Left lung (tissue), 14 donors: ENCODE results near the gene DPY30. TPM values are rescaled to one million over a fixed set of nuclear protein-coding genes. Genes with fewer than 3 reads are reported as not detected.

Experiments used
- ATAC-seq: fragments of 200-7000 bp; cut with Tn5 transposase; one replicate; pipeline ENCODE4 v1.9.1; 2020; ENCODE audit warnings: moderate library complexity
- DNase-seq, 4 donors: peaks; one replicate each; pipeline ENCODE4 v3.0.0-alpha.2; 2013 to 2020
- H3K27ac ChIP-seq, 2 donors: fragments of 200-600 bp; sonication (generic) in 1 of 2; one replicate each; pipeline versions ENCODE4 v1.5.0 to v1.8.0; 2020 to 2021
- H3K27me3 ChIP-seq, 2 donors: fragments of 200-600 bp; sonication (generic) in 1 of 2; one replicate each; pipeline versions ENCODE4 v1.5.0 to v1.8.0; 2020 to 2021
- H3K36me3 ChIP-seq, 2 donors: fragments of 200-600 bp; sonication (generic) in 1 of 2; one replicate each; pipeline versions ENCODE4 v1.5.0 to v1.8.0; 2020 to 2021
- H3K4me1 ChIP-seq, 2 donors: fragments of 200-600 bp; one replicate each; pipeline ENCODE4 v1.8.0; 2021
- H3K4me3 ChIP-seq, 2 donors: fragments of 200-600 bp; sonication (generic) in 1 of 2; one replicate each; pipeline versions ENCODE4 v1.5.0 to v1.8.0; 2020 to 2021; ENCODE audit warnings: mild to moderate bottlenecking in 1 of 2
- H3K9me3 ChIP-seq, 2 donors: fragments of 200-600 bp; sonication (generic) in 1 of 2; one replicate each; pipeline versions ENCODE4 v1.5.0 to v1.8.0; 2020 to 2021
- intact Hi-C, 2 donors: fragments of 100-400 bp; cut with DNase I; formaldehyde crosslinking; loops; one replicate each; pipeline versions ENCODE4 v1.11.2 to v1.14.2; 2022
- long read RNA-seq, 12 donors: library from polyadenylated mRNA in 2 of 12; unstranded in 2 of 12; transcript quantifications; one replicate each; pipeline ENCODE4 v2.0.0 and lab custom pipeline, GENCODE V29; 2019 to 2026
- polyA plus RNA-seq, 6 donors: library from polyadenylated mRNA; unstranded; fragments of 120-200 nt; gene quantifications; one replicate each; pipeline ENCODE4 v1.2.1, GENCODE V29; 2013; ENCODE audit not compliant: insufficient read length in 6 of 6
- total RNA-seq, 2 donors: library from RNA; stranded (reverse); fragmentation: NEBNext Ultra II Directional; extraction: Animal tissue kit (Norgen Biotek cat#: 25700); gene quantifications; one replicate each; pipeline ENCODE4 v1.2.1, GENCODE V29; 2021
- TF ChIP-seq, protein P1 (sequence below), 2 donors: fragments of 200-600 bp; sonication (generic) in 1 of 2; IDR thresholded peaks; one replicate each; pipeline versions ENCODE4 v1.5.0 to v1.8.0; 2021; ENCODE audit warnings: antibody characterized with exemption in 2 of 2
- donor health status: DM: no; HTN: yes; CAD: no.
- donor health status: DM: no; HTN: no; CAD: no.

The DPY30 gene
- 10 to 100 TPM; 58.0 to 64.1 TPM for total RNA-seq
- polyA plus RNA-seq, result 10 to 100 TPM; 67.6 to 87.9 (median 79.0) TPM
- long read RNA-seq, donor 1, transcript DPY30-202 (5 exons, 708 nt), result major isoform, 130 of 158 reads
- long read RNA-seq, donor 1, transcript DPY30-203 (6 exons, 523 nt), result minor isoform, 8 of 158 reads
- long read RNA-seq, donor 1, partial matches to known transcripts, result 17 of 158 reads
- long read RNA-seq, donor 1, other reads (novel, unspliced or antisense), result 0 of 158 reads
- long read RNA-seq, donor 2, transcript DPY30-202 (5 exons, 708 nt), result major isoform, 80 of 109 reads
- long read RNA-seq, donor 2, partial matches to known transcripts, result 26 of 109 reads
- long read RNA-seq, donor 2, other reads (novel, unspliced or antisense), result 0 of 109 reads
- long read RNA-seq, donor 3, transcript DPY30-202 (5 exons, 708 nt), result major isoform, 95 of 113 reads
- long read RNA-seq, donor 3, transcript DPY30-201 (5 exons, 631 nt), result minor isoform, 5 of 113 reads
- long read RNA-seq, donor 3, partial matches to known transcripts, result 8 of 113 reads
- long read RNA-seq, donor 3, other reads (novel, unspliced or antisense), result 0 of 113 reads
- long read RNA-seq, donor 4, transcript DPY30-202 (5 exons, 708 nt), result major isoform, 42 of 53 reads
- long read RNA-seq, donor 4, partial matches to known transcripts, result 6 of 53 reads
- long read RNA-seq, donor 4, other reads (novel, unspliced or antisense), result 4 of 53 reads
- long read RNA-seq, donor 5, transcript DPY30-202 (5 exons, 708 nt), result major isoform, 87 of 111 reads
- long read RNA-seq, donor 5, transcript DPY30-203 (6 exons, 523 nt), result minor isoform, 5 of 111 reads
- long read RNA-seq, donor 5, partial matches to known transcripts, result 17 of 111 reads
- long read RNA-seq, donor 5, other reads (novel, unspliced or antisense), result 0 of 111 reads
- long read RNA-seq, donor 6, transcript DPY30-202 (5 exons, 708 nt), result major isoform, 89 of 109 reads
- long read RNA-seq, donor 6, partial matches to known transcripts, result 13 of 109 reads
- long read RNA-seq, donor 6, other reads (novel, unspliced or antisense), result 0 of 109 reads
- long read RNA-seq, donor 7, transcript DPY30-202 (5 exons, 708 nt), result major isoform, 57 of 76 reads
- long read RNA-seq, donor 7, partial matches to known transcripts, result 10 of 76 reads
- long read RNA-seq, donor 7, other reads (novel, unspliced or antisense), result 0 of 76 reads
- long read RNA-seq, donor 8, transcript DPY30-202 (5 exons, 708 nt), result major isoform, 57 of 74 reads
- long read RNA-seq, donor 8, transcript DPY30-203 (6 exons, 523 nt), result minor isoform, 5 of 74 reads
- long read RNA-seq, donor 8, partial matches to known transcripts, result 6 of 74 reads
- long read RNA-seq, donor 8, other reads (novel, unspliced or antisense), result 0 of 74 reads
- long read RNA-seq, donor 9, partial matches to known transcripts, result 0 of 2 reads
- long read RNA-seq, donor 9, other reads (novel, unspliced or antisense), result 0 of 2 reads
- long read RNA-seq, donor 10, transcript DPY30-202 (5 exons, 708 nt), result major isoform, 30 of 37 reads
- long read RNA-seq, donor 10, partial matches to known transcripts, result 5 of 37 reads
- long read RNA-seq, donor 10, other reads (novel, unspliced or antisense), result 1 of 37 reads
- long read RNA-seq, donor 11, transcript DPY30-201 (5 exons, 631 nt), result minor isoform, 5 of 132 reads
- long read RNA-seq, donor 11, transcript DPY30-202 (5 exons, 708 nt), result major isoform, 114 of 132 reads
- long read RNA-seq, donor 11, partial matches to known transcripts, result 10 of 132 reads
- long read RNA-seq, donor 11, other reads (novel, unspliced or antisense), result 0 of 132 reads
- long read RNA-seq, donor 12, transcript DPY30-202 (5 exons, 708 nt), result major isoform, 73 of 92 reads
- long read RNA-seq, donor 12, partial matches to known transcripts, result 12 of 92 reads
- long read RNA-seq, donor 12, other reads (novel, unspliced or antisense), result 0 of 92 reads

DNA sequence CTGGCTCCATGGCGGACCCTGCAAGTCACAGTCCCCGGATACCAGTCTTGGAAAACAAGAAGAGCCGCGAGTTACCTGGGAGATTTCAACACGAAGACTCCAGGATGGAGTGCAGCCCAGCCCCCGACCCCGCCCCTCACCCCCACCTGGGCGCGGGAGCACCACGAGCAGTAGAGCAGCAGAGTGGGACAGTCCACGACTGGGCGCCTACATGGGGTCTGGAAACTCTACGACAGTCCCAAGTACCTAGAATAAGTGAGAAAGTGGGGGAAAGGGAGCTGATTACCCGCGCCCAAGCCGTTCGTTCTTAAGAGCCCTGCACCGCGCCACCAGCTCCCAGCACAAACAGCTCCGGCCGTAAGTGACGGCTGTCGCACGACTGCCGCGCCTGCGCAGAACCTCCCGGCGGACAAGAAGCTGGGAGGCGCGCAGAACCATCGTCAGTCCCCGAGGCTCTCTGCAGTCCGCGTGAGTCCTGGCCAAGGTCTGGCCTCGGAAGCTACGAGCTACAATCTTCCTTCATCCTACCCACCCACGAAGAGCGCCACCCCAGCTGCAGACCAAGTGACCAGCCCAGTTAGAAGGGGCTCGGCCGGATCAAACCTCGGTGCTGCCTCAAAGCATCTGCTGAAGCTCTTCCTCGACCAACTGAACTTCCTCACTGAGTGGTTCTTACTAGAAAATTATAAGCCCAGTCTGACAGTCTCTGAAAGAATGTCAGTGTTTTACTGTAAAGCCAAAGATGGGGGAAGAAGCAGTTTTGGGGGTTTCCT, at the start of gene DPY30:
Gene DPY30 (minus strand): TSS at position 359 of the 773 bp plus-strand sequence. CDS start 349 bp downstream, at position 10.
- H3K27me3 ChIP-seq, result no peaks in the 10 kb centered on the region
- TF ChIP-seq, protein P1, sequence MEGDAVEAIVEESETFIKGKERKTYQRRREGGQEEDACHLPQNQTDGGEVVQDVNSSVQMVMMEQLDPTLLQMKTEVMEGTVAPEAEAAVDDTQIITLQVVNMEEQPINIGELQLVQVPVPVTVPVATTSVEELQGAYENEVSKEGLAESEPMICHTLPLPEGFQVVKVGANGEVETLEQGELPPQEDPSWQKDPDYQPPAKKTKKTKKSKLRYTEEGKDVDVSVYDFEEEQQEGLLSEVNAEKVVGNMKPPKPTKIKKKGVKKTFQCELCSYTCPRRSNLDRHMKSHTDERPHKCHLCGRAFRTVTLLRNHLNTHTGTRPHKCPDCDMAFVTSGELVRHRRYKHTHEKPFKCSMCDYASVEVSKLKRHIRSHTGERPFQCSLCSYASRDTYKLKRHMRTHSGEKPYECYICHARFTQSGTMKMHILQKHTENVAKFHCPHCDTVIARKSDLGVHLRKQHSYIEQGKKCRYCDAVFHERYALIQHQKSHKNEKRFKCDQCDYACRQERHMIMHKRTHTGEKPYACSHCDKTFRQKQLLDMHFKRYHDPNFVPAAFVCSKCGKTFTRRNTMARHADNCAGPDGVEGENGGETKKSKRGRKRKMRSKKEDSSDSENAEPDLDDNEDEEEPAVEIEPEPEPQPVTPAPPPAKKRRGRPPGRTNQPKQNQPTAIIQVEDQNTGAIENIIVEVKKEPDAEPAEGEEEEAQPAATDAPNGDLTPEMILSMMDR (IDR thresholded peaks at IDR 0.05), result no peak
- H3K9me3 ChIP-seq, result no peaks in the 10 kb centered on the region
- peak; percentile 91 to 99 (median 95) for DNase-seq
- peaks cover 0 to 8% of the 10 kb centered on the region in 2 donors for H3K36me3 ChIP-seq
- peak; percentile 98 for ATAC-seq
- peaks cover 5 to 10% of the 10 kb centered on the region in 2 donors for H3K4me1 ChIP-seq
- intact Hi-C loops, result no loop called here
- peak within 1 kb of the TSS; percentile 81 to 92 for H3K4me3 ChIP-seq
- peak within 1 kb of the TSS; percentile 83 to 90 for H3K27ac ChIP-seq

DNA sequence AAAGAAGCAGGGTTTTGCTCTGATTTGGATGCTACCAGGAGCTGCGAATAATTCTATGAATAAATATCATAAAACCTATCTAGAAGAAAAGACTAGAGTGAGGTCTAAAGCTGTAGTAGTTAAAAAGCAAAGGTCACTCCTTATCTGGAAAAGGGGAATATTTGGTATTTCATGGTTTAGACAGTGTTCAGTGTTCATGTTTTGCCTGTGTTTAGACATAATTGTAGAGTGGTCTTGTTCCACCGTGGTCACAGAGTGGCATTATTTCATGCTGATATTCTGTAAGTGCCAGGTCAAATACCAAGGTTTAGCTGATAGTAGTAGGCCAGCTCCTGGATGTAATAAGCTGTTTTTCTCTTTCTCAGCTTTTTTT, 34.5 kb upstream of the DPY30 start:
- no peaks in the 10 kb centered on the region for H3K9me3 ChIP-seq
- H3K36me3 ChIP-seq, result peaks cover 0 to 7% of the 10 kb centered on the region in 2 donors
- no peak overlapping the region for H3K4me3 ChIP-seq
- H3K27ac ChIP-seq, result no peak overlapping the region
- H3K27me3 ChIP-seq, result no peaks in the 10 kb centered on the region
- TF ChIP-seq, protein P1 (IDR thresholded peaks at IDR 0.05), result no peak
- intact Hi-C loops, result no loop called here
- no peak for DNase-seq
- no peaks in the 10 kb centered on the region for H3K4me1 ChIP-seq
- ATAC-seq, result no peak

DNA sequence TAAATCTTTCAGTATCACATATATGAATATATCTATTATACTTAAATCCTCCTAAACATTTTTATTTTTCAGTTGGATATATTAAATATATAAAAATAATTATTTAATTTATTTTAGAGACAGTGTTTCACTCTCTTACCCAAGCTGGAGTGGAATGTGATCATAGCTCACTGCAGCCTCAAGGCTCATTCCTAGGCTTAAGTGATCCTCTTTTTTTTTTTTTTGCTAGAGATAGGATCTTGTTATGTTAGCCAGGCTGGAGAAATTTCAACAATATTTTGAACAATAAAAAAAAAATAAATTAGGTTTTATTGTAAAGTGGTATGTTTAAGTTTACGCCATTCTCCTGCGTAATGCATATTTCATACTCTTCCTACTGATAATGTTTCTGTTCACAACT, 27.9 kb upstream of the DPY30 start:
- no peak overlapping the region for H3K27ac ChIP-seq
- no peak for ATAC-seq
- intact Hi-C loops, result no loop called here
- H3K4me3 ChIP-seq, result no peak overlapping the region
- H3K9me3 ChIP-seq, result no peaks in the 10 kb centered on the region
- H3K27me3 ChIP-seq, result no peaks in the 10 kb centered on the region
- no peak for DNase-seq
- TF ChIP-seq, protein P1 (IDR thresholded peaks at IDR 0.05), result no peak
- peaks cover 8 to 33% of the 10 kb centered on the region in 2 donors for H3K4me1 ChIP-seq
- peaks cover 0 to 11% of the 10 kb centered on the region in 2 donors for H3K36me3 ChIP-seq

DNA sequence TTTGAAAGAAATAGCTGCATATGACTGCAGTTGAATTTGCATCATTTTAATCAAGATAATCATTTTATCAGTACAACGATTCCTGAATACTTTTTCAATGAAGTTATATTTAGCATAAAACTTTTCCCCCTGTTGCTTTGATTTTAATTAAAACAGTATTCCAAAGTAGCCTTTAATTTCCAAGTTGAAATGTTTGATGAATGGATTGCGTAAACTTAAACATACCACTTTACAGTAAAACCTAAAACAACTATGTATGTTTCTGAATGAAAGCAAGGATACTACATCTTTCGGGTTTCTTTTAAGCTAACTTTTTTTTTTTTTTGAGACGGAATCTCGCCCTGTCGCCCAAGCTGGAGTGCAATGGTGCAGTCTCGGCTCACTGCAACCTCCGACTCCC, 25.1 kb upstream of the DPY30 start:
- Histone ChIP-seq H3K27me3 (no peaks in the 10 kb centered on the region), H3K4me1 (peaks cover 8 to 39% of the 10 kb centered on the region in 2 donors), H3K27ac (peak overlapping the region; percentile 91 to 96), H3K36me3 (peaks cover 0 to 11% of the 10 kb centered on the region in 2 donors), H3K4me3 (peak overlapping the region; percentile 63 to 95), H3K9me3 (no peaks in the 10 kb centered on the region)
- ATAC-seq (no peak), DNase-seq (no peak)
- intact Hi-C loops, result no loop called here
- TF ChIP-seq, protein P1 (IDR thresholded peaks at IDR 0.05), result no peak
